Effector memory CD4-positive, alpha-beta T cell (primary cell): ENCODE data around the gene EIF4B.

Experiments used
- DNase-seq, 3 donors: peaks; one replicate each; pipeline ENCODE4 v3.0.0-alpha.2; 2020
- H3K27ac ChIP-seq: 2 replicates; pipeline ENCODE4 v1.7.0; 2013; ENCODE audit warnings: mild to moderate bottlenecking, low read length, moderate library complexity; ENCODE audit not compliant: insufficient read depth, poor library complexity, severe bottlenecking
- H3K27me3 ChIP-seq: replicated peaks from 2 replicates; pipeline ENCODE4 v1.7.0; 2013; ENCODE audit warnings: mild to moderate bottlenecking, low read length; ENCODE audit not compliant: insufficient read depth, control insufficient read depth, poor library complexity, severe bottlenecking
- H3K36me3 ChIP-seq: 2 replicates; pipeline ENCODE4 v1.7.0; 2013; ENCODE audit warnings: mild to moderate bottlenecking, low read length, moderate library complexity; ENCODE audit not compliant: control insufficient read depth, insufficient read depth
- H3K4me1 ChIP-seq: 2 replicates; pipeline ENCODE4 v1.7.0; 2013; ENCODE audit warnings: low read length, mild to moderate bottlenecking; ENCODE audit not compliant: control insufficient read depth, insufficient read depth, poor library complexity, severe bottlenecking
- H3K4me3 ChIP-seq: 2 replicates; pipeline ENCODE4 v1.7.0; 2013; ENCODE audit warnings: low read length, low read depth, mild to moderate bottlenecking; ENCODE audit not compliant: insufficient read depth, poor library complexity, severe bottlenecking
- H3K9me3 ChIP-seq: 2 replicates; pipeline ENCODE4 v1.7.0; 2013; ENCODE audit warnings: mild to moderate bottlenecking, low read length, moderate library complexity; ENCODE audit not compliant: control insufficient read depth

The EIF4B gene

DNA sequence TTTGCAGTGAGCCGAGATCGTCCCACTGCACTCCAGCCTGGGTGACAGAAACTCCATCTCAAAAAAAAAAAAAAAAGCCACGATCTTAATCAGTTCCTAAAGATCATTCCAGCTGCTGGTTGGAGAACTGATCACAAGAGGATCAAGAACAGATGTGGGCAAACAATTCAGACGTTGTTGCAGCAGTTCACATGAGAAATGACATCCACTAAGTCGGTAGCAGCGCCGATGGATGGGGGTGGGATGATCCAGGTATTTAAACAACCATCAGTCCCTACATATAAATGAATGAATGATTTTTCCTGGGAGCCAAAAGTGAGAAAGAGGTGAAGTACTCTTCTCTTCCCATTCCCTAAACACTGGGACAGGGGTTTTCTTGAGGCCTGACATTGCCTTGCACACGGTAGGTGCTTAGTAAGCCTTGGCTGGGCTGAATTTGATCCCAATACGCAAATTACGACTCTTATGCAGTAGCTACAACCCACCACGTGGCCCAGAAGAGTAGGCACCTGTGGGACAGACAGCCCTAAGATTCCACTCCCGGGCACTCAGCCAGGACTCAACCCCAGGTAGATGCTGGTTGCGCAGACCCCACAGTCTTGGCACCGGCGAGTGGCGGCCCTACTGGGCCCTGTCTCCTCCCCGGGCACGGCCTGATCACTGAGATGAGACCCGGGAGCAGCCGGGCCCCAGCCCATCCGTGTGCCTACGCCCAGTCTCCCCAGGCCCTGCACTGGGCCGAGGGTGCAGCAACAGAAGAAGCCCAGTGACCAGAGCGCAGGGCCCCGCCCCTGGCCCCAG, 72.4 kb downstream of the EIF4B start:
- no peaks in the 10 kb centered on the region for H3K9me3 ChIP-seq
- no peaks in the 10 kb centered on the region for H3K27me3 ChIP-seq
- H3K36me3 ChIP-seq = peaks cover 33% of the 10 kb centered on the region
- H3K4me3 ChIP-seq = peak overlapping the region; percentile 95
- peak overlapping the region; percentile 84 for H3K27ac ChIP-seq
- DNase-seq = peak in 1 of 3 donors; percentile 20
- H3K4me1 ChIP-seq = peaks cover 16% of the 10 kb centered on the region

DNA sequence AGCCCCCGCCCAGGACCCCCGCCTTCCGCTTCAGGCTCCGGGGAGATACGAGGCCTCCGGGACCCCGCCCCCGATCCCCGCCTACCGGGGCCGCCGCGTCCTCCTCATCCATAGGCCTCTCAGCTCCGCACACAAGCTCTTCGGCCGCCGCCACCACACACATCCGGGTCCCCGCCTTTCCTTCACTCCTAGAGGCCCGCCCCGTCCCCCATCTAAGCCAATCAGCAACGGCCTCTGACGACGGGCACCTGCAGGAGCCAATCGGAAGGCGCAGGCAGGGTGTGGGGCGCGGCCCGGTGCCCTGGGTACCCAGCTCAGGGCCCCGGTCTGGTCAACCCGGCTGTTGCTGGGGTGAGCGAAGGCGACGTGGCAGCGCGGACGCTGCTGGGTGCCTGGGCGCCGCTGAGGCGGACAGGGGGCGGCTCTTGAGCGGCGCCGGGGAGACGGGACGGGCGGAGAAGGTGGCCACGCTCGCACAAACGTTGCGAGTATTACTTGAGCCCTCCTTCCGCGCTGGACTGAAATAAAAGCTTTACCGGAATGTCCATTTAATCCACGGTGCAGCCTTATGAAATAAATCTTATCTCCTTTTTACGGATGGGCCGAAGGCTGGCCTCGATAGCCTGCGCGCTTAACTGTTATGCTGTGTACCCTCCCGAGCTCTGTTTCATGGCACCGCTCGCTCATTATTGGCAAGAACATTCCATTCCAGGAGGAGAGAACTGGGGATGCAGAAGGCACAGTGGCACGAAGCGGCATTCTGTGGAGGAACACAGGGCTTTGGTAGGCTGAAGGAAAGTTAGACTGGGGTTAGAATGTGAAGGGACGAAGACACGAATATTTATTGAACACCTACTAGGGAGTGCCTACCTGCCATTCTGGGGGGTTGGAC, 73.2 kb downstream of the EIF4B start, which contains the start of gene SPRYD3:
Gene SPRYD3, minus strand, starts transcription at position 165 of the 892 bp plus-strand sequence. Its CDS starts 57 bp downstream, at position 108.
- Histone ChIP-seq H3K27ac (peak within 1 kb of the TSS; percentile 84), H3K4me1 (peaks cover 16% of the 10 kb centered on the region), H3K36me3 (peaks cover 26% of the 10 kb centered on the region), H3K4me3 (peak within 1 kb of the TSS; percentile 95), H3K27me3 (no peaks in the 10 kb centered on the region), H3K9me3 (no peaks in the 10 kb centered on the region)
- peak; percentile 94 to 97 (median 95) for DNase-seq

DNA sequence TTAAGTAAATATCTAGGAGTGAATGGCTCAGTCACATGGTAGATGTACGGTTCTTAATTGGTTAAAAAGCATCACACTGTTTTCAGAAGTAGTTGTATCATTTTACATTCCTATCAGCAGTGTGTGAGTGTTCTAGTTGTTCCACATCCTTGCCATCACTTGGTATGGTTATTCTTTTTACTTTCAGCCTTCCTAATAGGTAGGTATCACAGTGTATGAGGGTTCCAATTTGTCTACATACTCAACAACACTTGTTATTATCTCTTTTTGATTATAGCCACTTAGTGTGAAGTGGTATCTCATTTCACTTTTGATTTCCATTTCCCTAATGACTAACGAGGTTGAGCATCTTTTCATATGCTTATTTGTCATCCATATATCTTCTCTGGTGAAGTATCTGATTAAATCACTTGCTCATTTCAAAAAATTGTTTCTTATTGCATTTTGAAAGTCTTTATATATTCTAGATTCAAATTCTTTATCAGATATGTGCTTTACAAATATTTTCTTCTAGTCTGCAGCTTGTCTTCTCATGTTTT, 76.5 kb downstream of the EIF4B start:
- no peak overlapping the region for H3K27ac ChIP-seq
- DNase-seq = no peak
- no peaks in the 10 kb centered on the region for H3K27me3 ChIP-seq
- H3K36me3 ChIP-seq = no peaks in the 10 kb centered on the region
- no peaks in the 10 kb centered on the region for H3K9me3 ChIP-seq
- no peak overlapping the region for H3K4me3 ChIP-seq
- H3K4me1 ChIP-seq = peaks cover 12% of the 10 kb centered on the region

DNA sequence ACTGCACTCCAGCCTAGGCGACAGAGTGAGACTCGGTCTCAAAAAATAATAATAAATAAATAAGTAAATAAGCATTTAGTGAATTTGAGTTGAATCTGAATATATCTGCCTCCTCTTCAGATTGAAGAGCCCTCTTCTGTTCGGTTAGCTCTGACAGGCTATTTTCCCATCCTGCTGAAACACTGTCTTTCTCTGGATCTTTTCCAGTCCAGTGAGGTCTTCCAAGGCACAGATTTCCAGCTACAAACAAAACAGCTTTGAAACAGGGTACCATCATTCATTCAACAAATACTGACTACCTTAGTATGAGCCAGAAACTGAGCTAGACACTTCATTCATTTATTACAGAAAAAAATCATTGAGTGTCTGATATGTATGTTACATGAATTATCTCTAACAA, 80.1 kb downstream of the EIF4B start:
- Histone ChIP-seq H3K4me3 (no peak overlapping the region), H3K36me3 (no peaks in the 10 kb centered on the region), H3K27ac (no peak overlapping the region), H3K4me1 (no peaks in the 10 kb centered on the region), H3K27me3 (no peaks in the 10 kb centered on the region), H3K9me3 (no peaks in the 10 kb centered on the region)
- no peak for DNase-seq

DNA sequence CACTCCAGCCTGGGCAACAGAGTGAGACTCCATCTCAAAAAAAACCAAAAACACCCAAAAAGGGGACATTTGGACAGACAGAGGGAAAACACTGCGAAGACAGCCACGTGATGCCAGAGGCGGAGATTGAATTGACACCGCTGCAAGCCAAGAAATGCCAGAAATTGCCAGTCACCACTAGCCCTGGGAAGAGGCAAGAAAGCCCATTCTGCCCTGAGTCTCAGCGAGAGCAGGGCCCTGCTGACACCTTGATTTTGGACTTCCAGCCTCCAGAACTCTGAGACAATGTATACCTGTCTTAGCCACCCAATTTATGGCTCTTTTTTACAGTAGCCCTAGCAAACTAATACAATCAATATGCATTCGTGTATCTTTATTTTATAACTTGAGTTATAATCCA, 83.8 kb downstream of the EIF4B start:
- DNase-seq = no peak

DNA sequence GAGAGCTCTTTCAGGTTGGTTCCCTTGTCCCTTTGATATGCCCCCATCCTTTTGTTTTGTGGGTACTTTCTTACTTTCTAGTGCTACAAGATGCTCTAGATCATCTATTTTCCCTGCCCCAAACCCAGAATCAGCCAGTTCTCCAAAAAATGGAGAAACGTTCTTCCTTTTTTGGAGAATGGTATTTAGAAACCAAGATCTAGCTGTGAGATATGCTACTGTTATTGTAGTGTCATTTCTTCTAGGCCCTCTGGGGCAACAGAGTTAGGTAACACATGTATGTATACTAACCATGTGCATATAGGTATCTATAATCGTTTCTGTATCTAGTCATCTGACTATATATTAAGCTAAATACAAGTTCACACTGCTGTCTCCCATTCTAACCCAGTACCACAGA, 84.3 kb downstream of the EIF4B start:
- H3K27ac ChIP-seq = no peak overlapping the region
- H3K4me1 ChIP-seq = no peaks in the 10 kb centered on the region
- DNase-seq = no peak
- H3K27me3 ChIP-seq = no peaks in the 10 kb centered on the region
- H3K4me3 ChIP-seq = no peak overlapping the region
- no peaks in the 10 kb centered on the region for H3K36me3 ChIP-seq
- H3K9me3 ChIP-seq = no peaks in the 10 kb centered on the region

More for the DNA sequence above, 83.8 kb downstream of the EIF4B start:
- no peaks in the 10 kb centered on the region for H3K36me3 ChIP-seq
- H3K4me1 ChIP-seq = no peaks in the 10 kb centered on the region
- no peaks in the 10 kb centered on the region for H3K9me3 ChIP-seq
- H3K27me3 ChIP-seq = no peaks in the 10 kb centered on the region
- no peak overlapping the region for H3K27ac ChIP-seq
- no peak overlapping the region for H3K4me3 ChIP-seq

DNA sequence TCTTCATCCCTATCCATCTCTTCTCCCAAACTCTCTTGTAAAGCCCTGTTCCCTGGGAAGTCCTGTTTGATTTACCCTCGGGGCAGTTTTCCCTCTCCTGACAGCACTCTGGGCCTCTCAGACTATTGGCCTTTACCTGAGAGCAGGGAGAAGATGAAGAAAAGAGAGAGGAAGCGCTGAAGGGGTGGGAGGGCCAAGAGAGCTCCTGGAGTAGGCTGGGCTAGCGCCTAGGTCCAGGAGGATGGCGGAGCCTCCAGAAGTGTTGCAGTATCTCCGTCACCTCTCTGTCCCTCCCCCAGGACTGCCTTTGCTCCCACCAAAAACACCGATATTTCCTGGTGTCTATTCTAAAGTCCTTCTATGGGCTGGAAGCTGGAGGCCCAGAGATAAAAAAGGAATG, 85.5 kb downstream of the EIF4B start:
- Histone ChIP-seq H3K27ac (no peak overlapping the region), H3K4me1 (no peaks in the 10 kb centered on the region), H3K27me3 (no peaks in the 10 kb centered on the region), H3K4me3 (no peak overlapping the region), H3K9me3 (no peaks in the 10 kb centered on the region), H3K36me3 (no peaks in the 10 kb centered on the region)
- no peak for DNase-seq
